NCI-H1105 treated with DMSO at 0.1 percent for 48 hours (cell line): ENCODE results near the gene TBC1D22A.

Source experiments
- DNase-seq: peaks from one replicate; lab custom pipeline; 2025; lab: John Stamatoyannopoulos, UW

Gene TBC1D22A

DNA sequence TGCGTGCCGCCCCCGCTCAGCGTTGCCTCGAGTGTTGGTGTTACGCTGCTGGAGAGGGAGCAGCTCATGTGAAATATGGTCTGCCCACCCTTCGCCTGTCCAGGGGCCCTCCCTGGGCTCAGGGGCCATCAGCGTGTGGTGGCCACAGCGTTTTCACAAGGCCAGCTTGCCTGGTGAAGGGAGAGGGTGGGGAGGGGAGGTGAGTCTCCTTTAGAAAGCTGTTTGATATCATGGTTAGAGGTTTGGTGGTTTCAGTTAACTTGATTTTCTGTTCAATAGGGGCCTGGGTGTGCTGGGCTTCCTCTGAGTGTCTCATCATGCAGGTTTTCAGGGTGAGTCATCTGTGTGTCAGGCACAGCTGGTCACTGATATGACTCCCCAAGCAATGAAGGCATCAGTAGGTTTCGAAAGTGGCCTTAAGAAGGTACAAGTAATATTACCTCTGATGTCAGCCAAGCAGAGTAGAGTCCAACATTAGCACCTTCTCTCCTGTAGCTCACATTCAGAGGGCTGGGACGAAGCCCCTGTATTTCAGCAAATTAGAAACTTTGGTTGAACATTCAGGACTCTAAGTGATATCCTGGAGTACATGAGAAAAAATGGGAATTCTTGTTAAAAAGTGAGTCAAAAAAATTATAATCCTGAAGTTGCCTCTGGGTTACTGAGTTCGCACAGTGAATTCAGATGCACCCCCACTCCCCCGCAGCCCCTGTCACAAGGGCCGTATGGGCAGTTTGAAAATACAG is 172.5 kb downstream of the TBC1D22A start:
- DNase-seq: no peak

- DNase-seq: no peak
Measured at GRCh38 chr22:46935506-46936377, 173.3 kb downstream of the TBC1D22A start.

DNA sequence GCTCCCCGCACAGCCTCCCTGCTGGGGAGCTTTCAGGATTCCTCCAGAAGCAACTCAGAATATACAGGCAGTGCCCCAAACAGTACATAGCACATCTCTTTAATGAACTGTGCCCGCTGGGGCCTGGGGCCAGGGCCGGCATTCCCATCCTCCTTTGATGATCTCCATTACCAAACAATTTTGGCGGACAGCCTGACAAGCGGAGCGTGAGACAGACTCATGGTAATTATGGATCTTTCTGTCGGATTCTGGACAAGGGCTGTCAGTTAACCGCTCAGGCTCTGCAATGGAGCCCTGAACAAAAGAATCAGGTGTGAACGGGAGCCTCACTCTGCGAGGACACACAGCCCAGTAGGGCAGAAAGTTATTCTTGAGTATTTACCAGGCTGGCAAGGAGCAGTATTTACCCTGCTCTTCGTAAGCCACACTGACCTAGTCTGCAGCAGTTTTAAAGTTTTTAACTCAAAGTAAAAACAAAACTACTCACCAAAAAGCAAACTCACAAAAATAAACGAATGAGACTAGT is 174.0 kb downstream of the TBC1D22A start:
- DNase-seq: peak; percentile 69

GRCh38 chr22:46937185-46937584 is 174.7 kb downstream of the TBC1D22A start:
- DNase-seq: no peak

DNA sequence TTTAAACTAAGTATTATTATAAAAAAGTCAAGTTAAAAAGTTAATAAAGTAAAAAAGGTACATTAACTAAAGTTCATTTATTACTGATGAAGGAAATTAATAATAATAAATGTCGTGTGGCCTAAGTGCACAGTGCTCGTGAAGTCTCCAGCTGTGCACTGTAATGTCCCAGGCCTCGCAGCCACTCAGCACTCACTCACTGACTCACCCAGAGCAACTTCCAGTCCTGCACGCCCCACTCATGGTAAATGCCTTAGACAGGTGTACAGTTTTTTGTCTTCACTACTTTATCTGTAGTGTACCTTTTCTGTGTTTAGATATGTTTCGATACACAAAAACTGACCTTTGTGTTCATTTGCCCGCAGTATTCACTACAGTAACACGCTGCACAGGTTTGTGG is 175.5 kb downstream of the TBC1D22A start:
- no peak for DNase-seq

- DNase-seq: no peak
Measured at GRCh38 chr22:46941968-46942798, 179.7 kb downstream of the TBC1D22A start.

DNA sequence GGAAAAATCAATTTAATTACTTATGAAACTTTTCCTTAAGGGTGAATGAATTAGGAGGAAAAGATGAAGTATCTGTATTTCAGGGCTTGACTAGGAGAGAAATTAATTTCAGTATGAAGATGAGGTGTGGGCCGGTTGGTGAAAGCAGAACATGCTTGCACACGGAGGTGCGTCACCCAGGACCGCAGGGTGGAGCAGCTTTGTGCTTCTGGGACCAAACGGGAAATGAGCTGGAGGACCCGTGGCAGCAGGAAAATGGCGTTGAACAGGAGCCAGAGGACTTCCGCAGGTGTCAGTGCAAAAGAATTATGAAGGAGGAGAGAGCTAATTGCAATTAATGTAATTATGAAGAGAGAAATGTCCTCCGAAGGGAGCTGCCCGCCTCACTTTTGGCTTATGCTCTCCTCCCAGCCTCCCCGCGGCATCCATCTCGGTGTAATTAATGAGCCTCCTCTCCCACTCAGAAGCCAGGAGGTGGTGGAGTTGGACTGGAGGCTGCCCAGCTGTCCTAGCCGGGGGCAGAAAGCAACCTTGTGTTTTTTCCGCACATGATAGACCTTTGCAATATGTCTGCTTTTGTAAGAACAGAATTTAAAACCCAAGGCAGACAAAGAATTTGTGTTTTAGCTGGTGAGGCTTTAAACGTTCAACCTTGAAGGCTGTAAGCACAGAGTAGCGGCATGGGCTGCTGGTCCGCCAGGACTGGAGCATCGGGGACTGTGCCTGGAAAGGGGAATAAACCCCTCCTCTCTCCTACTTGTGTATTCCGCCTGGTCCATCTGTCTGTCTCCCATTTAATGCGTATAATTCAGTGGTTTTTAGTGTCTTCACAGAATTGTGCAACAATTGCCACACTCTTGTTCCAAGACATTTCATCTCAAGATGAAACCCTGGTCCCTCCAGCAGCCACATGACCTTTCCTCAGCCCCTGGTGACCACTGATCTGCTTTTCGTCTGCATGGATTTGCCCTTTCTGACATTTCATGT is 180.6 kb downstream of the TBC1D22A start:
- no peak for DNase-seq

- DNase-seq: no peak
Measured at GRCh38 chr22:46945481-46945880, 183.0 kb downstream of the TBC1D22A start.

GRCh38 chr22:46946383-46946962 is 184.0 kb downstream of the TBC1D22A start:
- DNase-seq: no peak

DNA sequence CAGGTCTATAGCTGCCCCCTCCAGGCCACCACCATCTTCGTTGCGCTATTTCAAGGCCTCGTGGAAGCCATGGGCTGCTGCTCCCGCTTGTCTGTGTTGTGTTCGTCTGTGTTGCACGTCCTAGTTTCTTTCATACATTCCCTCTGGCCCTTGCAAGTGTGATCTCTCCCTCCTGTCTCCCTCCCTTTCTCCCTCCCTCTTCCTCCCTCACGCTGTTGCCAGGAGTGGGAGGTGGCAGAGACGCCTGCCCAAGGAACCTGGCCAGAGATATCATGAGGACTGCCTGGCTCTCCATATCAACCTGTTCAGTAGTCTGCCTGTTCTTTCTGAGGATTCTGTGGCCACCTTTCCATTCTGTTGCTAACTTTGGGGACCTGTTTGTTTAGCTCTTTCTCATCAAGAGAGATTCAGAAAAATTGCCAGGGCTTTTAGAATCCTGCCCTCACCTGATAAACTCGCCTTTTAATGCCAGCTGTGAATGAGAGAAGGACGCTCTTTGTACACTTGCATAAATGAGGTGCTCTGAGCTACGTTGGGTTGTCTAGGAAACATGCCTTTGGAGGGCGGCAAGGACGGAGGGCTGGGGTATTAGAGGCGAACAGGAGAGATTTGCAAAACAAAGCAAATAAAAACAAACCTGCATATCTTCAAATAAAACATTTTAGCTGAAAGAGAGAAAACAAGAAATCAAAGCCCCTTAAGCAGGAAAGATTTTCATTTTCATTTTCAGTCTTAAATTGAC is 185.2 kb downstream of the TBC1D22A start:
- DNase-seq: no peak

- no peak for DNase-seq
Measured at GRCh38 chr22:46948411-46949144, 186.1 kb downstream of the TBC1D22A start.

GRCh38 chr22:46951350-46951749 is 188.9 kb downstream of the TBC1D22A start:
- DNase-seq: no peak

DNA sequence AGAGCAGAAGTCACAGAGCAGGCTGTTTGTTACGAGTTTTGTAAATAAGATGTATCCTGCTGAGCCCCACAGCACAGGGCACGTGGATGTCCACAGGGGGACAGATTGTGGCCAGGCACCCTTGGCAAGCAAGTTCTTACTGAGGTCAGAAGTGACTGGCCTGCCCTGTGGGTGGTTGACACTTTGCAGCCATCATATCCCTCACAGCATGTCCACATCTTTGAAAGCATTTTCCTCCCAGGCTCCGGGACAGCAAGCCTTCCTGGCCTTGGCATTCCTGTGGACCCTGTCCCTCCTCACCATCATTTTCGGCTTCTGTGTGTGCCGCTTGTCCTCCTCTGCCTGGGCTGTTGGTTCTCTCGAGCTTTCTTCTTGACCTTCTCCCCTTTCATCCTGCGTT is 189.5 kb downstream of the TBC1D22A start:
- no peak for DNase-seq

- DNase-seq: no peak
Measured at GRCh38 chr22:46953968-46954765, 191.7 kb downstream of the TBC1D22A start.

GRCh38 chr22:46954781-46955180 is 192.3 kb downstream of the TBC1D22A start:
- no peak for DNase-seq

- DNase-seq: no peak
Measured at GRCh38 chr22:46956498-46957215, 194.2 kb downstream of the TBC1D22A start.

DNA sequence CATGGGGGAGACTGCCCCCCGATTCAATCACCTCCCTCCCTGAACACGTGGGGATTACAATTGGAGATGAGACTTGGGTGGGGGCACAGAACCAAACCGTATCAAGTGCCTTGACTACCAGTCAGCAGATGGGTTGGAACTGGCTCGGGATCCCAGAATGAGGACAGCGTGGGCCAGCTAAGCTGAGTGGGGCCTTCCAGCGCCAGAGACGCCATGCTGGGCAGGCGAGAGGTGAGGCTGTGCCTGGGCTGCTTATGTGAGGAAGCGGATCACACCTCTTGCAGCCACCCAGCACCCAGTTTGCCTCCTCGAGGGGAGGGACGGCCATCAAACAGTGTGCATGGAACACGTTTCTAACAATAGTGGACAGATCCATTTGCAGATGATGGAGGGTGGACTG is 195.1 kb downstream of the TBC1D22A start:
- no peak for DNase-seq

- no peak for DNase-seq
Measured at GRCh38 chr22:46958191-46958590, 195.7 kb downstream of the TBC1D22A start.
